ENCODE results near the gene RYK.

The RYK gene

DNA sequence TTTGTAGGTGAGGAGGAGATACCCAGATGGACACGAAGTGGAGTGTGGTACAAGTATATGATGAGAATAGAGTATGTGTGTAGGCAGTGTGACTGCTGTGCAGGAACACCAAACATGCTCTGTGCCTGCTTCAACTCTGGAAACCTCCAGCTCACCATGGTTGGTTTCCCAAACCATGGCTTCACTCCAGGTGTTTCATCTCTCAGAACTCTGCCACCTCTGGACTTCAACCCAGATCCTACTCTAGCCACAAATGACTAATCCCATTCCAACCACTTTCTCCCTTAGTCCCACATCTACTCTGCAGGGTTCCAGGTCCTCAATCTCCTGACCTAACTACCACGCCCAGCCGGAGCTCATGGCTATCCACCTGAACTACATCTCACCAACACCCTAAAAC is 102.1 kb downstream of the RYK start:
- DNase-seq (ENCODE audit: low read depth): no peak

DNA sequence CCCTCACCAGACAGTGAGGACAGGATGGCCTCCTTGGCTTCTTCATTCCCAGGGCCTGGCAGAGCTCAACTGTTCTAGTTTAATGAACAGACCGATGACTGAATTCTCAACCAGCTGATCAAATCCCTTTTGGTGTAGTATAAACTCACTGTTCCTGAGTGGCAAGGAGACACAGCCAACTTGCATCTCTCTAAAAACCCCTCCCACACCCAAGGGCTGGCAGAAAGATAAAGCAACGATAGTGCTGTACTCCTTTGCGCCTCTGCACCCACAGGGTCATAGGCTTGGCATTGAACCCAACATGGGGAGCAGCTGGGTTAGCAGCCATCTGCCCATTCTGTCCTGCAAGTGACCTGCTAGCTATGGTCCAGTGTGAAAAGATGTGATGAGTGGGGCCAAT is 103.2 kb downstream of the RYK start:
- DNase-seq (ENCODE audit: low read depth): no peak

DNA sequence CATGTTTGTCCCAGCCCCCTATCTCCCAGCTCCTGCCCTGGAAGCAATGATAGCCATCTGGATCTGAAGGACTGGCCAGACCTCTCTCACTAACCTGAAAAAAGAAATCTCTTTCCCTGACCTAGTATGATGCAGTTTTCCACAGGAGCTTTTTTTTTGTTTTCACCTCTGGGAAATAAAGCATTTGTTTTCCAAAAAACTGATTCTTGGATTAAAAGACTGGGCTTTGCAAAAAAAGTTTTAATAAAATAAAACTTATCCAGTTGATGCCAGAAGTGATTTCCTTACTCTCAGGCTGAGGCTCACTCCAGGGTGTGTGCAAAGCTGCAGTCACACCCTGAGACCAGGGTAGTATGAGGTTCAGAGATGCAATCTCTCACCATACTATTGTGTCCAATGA is 104.0 kb downstream of the RYK start:
- DNase-seq (ENCODE audit: low read depth): no peak

DNA sequence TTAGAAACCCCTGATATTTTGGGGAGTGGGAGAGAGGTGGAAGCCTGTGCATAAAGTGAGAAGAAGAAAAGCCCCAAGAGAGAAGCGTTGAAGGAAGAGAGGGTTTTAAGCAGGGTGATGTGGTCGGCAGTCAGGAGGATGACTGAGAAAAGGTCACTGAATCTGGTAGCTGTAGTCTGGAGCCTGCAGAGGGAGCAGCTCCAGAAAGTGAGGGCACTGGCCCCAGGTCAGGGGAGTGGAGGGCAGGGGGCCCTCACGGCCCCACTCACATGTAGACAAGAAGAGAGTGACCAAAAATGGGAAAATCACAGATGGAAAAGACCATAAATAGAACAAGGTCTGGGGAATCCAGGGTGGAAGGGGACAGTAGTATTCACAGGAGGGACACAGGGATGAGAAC is 105.5 kb downstream of the RYK start:
- DNase-seq (ENCODE audit: low read depth): no peak

- DNase-seq (ENCODE audit: low read depth): no peak
Measured at GRCh38 chr3:134144694-134145093, 106.0 kb downstream of the RYK start.

DNA sequence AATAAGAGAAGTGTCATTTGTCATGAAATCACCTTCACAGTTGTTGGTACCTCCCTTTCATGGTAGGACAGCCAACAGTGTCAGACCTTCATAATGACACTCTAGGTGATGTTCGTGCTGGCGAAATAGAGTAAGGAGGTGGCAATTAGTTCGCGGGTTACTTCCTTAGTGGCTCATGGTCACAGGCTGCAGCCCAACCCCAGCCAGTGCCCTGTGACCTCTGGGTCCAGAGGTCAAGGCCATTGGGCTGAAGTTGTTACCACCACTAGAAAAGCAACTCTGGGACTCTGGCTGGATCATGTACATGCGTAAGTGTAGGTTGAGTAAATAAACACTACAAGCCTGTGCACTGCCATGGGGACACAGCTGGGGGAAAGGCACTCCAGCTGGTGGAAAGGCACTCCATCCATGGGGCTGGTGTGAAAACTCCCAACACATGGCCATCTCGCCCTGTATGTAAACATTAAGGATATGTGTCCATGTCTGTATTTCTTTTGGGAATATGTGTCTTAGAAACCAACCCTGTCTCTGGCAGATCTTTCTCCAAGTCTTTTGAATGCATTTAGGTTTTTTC is 106.7 kb downstream of the RYK start:
- DNase-seq (ENCODE audit: low read depth): no peak

- DNase-seq (ENCODE audit: low read depth): no peak
Measured at GRCh38 chr3:134136604-134137003, 114.1 kb downstream of the RYK start.

GRCh38 chr3:134134698-134135415 is 115.8 kb downstream of the RYK start:
- no peak for DNase-seq (ENCODE audit: low read depth)

- no peak for DNase-seq (ENCODE audit: low read depth)
Measured at GRCh38 chr3:134134240-134134639, 116.4 kb downstream of the RYK start.

GRCh38 chr3:134132961-134133360 is 117.7 kb downstream of the RYK start:
- DNase-seq (ENCODE audit: low read depth): no peak

- no peak for DNase-seq (ENCODE audit: low read depth)
Measured at GRCh38 chr3:134126153-134126552, 124.5 kb downstream of the RYK start.

GRCh38 chr3:134114726-134115125 is 135.9 kb downstream of the RYK start:
- DNase-seq (ENCODE audit: low read depth): no peak

- no peak for DNase-seq (ENCODE audit: low read depth)
Measured at GRCh38 chr3:134111616-134112015, 139.0 kb downstream of the RYK start.

DNA sequence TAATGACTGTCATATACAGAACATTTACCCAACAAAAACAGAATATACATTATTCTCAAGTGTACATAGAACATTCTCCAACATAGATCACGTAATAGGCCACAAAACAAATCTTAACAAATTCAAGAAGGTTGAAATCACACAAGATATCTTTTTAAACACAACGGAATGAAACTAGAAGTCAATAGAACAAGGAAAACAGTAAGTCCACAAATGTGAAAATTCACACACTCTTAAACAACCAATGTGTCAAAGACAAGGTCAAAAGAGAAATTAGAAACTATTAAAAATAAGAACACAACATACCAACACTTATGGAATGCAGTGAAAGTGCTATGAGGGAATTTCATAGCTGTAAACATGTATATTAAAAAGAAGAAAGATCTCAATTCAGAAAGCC is 139.7 kb downstream of the RYK start:
- no peak for DNase-seq (ENCODE audit: low read depth)

Data from CMK (cell line).